Activated B cell treated with CpG ODN at 0.5 μM for 24 hours (primary cell): ENCODE measurements around the gene MXI1. TPM values are rescaled to one million over a fixed set of nuclear protein-coding genes. Genes with fewer than 3 reads are reported as not detected.
"Not testable (repeated sequence)": the region's sequence is repeated elsewhere in the genome, so short reads cannot be mapped to it uniquely, and the experiment has no call there.

ENCODE experiments used
- ATAC-seq: fragments of 200-7000 bp; cut with Tn5 transposase; one replicate; pipeline ENCODE4 v1.10.0; 2021; ENCODE audit warnings: low read depth, mild to moderate bottlenecking, moderate library complexity
- CTCF ChIA-PET: fragments of 350-600 bp; sonication (Branson Sonifier 250); formaldehyde crosslinking; loops from one replicate; lab custom pipeline; 2021; ENCODE audit warnings: antibody characterized with exemption; lab: Charles Lee
- POLR2A ChIA-PET: fragments of 350-600 bp; sonication (Branson Sonifier 250); formaldehyde crosslinking; loops from one replicate; lab custom pipeline; 2021; ENCODE audit warnings: antibody characterized with exemption; lab: Charles Lee
- DNase-seq: peaks from one replicate; pipeline ENCODE4 v3.0.0; 2022
- H3K27ac Mint-ChIP-seq: one replicate; pipeline ENCODE4 v1.8.0; 2020; ENCODE audit warnings: mixed read lengths
- H3K27me3 Mint-ChIP-seq: one replicate; pipeline ENCODE4 v1.8.0; 2021; ENCODE audit warnings: mixed read lengths
- H3K36me3 Mint-ChIP-seq: one replicate; pipeline ENCODE4 v1.8.0; 2021; ENCODE audit warnings: low read depth, mixed read lengths
- H3K4me1 Mint-ChIP-seq: one replicate; pipeline ENCODE4 v1.8.0; 2021; ENCODE audit warnings: mixed read lengths
- H3K4me3 Mint-ChIP-seq: one replicate; pipeline ENCODE4 v1.8.0; 2020; ENCODE audit warnings: mild to moderate bottlenecking, mixed read lengths
- H3K9me3 Mint-ChIP-seq: one replicate; pipeline ENCODE4 v1.8.0; 2020; ENCODE audit warnings: mixed read lengths
- intact Hi-C: fragments of 100-400 bp; cut with micrococcal nuclease; formaldehyde crosslinking; loops from one replicate; pipeline ENCODE4 v1.15.1; 2024
- total RNA-seq: library from RNA; stranded (reverse); gene quantifications from 2 replicates; pipeline ENCODE4 v1.2.3, GENCODE V29; 2022
- TF ChIP-seq, protein P1 (sequence below): fragments of 200-600 bp; IDR thresholded peaks from one replicate; pipeline ENCODE4 v1.8.0; 2022; ENCODE audit warnings: antibody characterized with exemption, mild to moderate bottlenecking

MXI1 gene
- total RNA-seq, 1 donor from 2014 or later: 8.5 TPM

DNA sequence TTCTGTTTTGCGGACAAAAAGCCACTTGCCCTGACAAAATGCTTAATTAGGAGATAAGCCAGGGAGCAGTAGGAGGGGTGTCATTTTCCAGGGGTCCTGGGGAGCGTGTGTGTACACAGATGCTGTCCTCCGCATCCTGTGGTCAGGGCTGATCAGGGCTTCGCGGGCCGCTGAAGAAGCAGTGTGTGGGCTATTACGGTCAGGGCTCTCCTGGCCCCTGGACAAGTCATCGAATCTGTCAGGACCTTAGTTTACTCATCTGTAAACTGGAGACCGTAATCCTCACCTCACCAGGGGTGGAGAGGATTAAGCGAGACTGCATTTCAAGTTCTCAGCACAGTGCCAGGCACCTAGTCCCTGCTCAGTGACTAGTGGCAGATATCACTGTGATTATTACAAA, 26.0 kb upstream of the MXI1 start:
- DNase-seq (no peak), ATAC-seq (no peak)
- H3K27ac Mint-ChIP-seq: no peak overlapping the region
- H3K27me3 Mint-ChIP-seq: peaks cover 17% of the 10 kb centered on the region
- H3K4me3 Mint-ChIP-seq: no peak overlapping the region
- ChIA-PET CTCF (no interaction called here), POLR2A (no interaction called here)
- intact Hi-C loops: no loop called here
- H3K4me1 Mint-ChIP-seq: peaks cover 3% of the 10 kb centered on the region
- no peaks in the 10 kb centered on the region for H3K36me3 Mint-ChIP-seq
- TF ChIP-seq, protein P1, sequence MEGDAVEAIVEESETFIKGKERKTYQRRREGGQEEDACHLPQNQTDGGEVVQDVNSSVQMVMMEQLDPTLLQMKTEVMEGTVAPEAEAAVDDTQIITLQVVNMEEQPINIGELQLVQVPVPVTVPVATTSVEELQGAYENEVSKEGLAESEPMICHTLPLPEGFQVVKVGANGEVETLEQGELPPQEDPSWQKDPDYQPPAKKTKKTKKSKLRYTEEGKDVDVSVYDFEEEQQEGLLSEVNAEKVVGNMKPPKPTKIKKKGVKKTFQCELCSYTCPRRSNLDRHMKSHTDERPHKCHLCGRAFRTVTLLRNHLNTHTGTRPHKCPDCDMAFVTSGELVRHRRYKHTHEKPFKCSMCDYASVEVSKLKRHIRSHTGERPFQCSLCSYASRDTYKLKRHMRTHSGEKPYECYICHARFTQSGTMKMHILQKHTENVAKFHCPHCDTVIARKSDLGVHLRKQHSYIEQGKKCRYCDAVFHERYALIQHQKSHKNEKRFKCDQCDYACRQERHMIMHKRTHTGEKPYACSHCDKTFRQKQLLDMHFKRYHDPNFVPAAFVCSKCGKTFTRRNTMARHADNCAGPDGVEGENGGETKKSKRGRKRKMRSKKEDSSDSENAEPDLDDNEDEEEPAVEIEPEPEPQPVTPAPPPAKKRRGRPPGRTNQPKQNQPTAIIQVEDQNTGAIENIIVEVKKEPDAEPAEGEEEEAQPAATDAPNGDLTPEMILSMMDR: no peak
- H3K9me3 Mint-ChIP-seq: no peaks in the 10 kb centered on the region

DNA sequence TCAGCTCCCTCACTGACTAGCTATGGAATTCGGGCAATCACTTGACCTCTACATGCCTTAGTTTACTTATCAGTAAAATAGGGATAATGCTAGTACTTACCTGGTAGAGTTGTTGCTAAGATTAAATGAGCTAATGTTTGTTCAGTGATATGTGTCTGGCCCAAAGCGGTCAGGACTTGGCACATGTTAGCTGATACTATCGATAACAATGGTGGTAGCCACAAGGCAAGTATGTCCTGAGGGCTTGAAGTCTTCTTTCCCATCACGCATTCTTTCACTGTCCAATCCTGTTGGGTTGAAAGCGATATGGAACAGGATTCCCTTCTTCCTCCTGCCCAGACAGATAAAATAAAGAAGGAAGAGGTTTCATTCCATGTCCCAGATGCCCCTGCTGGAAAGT, 25.5 kb upstream of the MXI1 start:
- POLR2A ChIA-PET: no interaction called here
- ATAC-seq: no peak
- CTCF ChIA-PET: no interaction called here
- DNase-seq: no peak
- H3K4me3 Mint-ChIP-seq: no peak overlapping the region
- no peaks in the 10 kb centered on the region for H3K36me3 Mint-ChIP-seq
- no peaks in the 10 kb centered on the region for H3K4me1 Mint-ChIP-seq
- no peak overlapping the region for H3K27ac Mint-ChIP-seq
- H3K27me3 Mint-ChIP-seq: peaks cover 17% of the 10 kb centered on the region
- TF ChIP-seq, protein P1: no peak
- H3K9me3 Mint-ChIP-seq: no peaks in the 10 kb centered on the region
- intact Hi-C loops: no loop called here

DNA sequence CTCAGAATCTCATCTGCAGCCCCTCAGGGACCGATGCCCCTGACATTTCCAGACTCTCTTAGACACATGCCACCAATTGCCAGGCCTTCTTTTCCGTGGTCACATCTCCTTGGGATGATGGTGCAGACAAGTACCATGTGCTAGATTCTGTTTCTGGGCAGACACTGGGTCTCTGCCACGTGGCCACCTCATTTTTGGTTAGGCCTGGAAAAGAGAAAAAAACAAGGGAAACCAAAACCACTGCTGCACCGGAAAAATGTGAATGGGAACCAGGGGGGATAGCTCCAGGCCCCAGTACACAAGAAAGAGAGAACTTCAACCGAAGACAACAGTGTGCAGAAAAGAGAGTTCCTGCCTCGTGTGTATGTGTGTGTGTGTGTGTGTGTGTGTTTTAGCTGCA, 23.0 kb upstream of the MXI1 start:
- TF ChIP-seq, protein P1: no peak
- POLR2A ChIA-PET: no interaction called here
- intact Hi-C loops: no loop called here

DNA sequence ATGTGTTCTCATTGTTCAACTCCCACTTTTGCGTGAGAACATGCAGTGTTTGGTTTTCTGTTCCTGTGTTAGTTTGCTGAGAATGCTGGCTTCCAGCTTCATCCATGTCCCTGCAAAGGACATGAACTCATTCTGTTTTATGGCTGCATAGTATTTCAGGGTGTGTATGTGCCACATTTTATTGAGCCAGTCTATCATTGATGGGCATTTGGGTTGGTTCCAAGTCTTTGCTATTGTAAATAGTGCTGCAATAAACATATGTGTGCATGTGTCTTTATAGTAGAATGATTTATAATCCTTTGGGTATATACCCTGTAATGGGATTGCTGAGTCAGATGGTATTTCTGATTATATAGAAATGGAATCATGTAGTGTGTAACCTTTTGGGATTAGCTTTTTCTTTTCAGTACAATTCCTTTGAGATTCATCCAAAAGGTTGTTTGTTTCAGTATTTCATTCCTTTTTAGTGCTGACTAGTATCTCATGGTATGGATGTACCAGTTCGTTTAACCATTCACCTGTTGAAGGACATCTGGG, 21.7 kb upstream of the MXI1 start:
- H3K4me3 Mint-ChIP-seq, H3K27me3 Mint-ChIP-seq, H3K4me1 Mint-ChIP-seq, DNase-seq, H3K27ac Mint-ChIP-seq, CTCF ChIA-PET, H3K36me3 Mint-ChIP-seq, H3K9me3 Mint-ChIP-seq, intact Hi-C loops, ATAC-seq: not testable (repeated sequence)
- POLR2A ChIA-PET: interaction anchor here (0.7 kb wide), 1 partner anchor 1689 kb away, joined by 5 read pairs; no protein-coding TSS in a partner anchor

More for the DNA sequence above, 23.0 kb upstream of the MXI1 start:
- DNase-seq (no peak), ATAC-seq (no peak)
- no peaks in the 10 kb centered on the region for H3K36me3 Mint-ChIP-seq
- H3K4me1 Mint-ChIP-seq: no peaks in the 10 kb centered on the region
- H3K27ac Mint-ChIP-seq: no peak overlapping the region
- H3K27me3 Mint-ChIP-seq: peaks cover 3% of the 10 kb centered on the region
- CTCF ChIA-PET: no interaction called here
- no peaks in the 10 kb centered on the region for H3K9me3 Mint-ChIP-seq
- no peak overlapping the region for H3K4me3 Mint-ChIP-seq

DNA sequence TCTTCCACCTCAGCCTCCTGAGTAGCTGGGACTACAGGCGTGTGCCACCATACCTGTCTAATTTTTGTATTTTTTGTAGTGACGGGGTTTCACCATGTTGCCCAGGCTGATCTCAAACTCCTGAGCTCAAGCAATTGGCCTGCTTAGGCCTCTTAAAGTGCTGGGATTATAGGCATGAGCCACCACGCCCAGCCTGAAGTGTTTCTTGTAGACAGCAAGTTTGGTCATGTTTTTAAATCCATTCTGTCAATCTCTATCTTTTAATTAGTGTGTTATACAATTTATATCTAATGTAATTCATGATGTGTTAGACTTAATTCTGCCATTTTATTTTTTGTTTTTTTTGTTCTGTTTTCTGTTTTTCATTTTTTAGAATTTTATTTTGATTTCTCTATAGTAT, 17.2 kb upstream of the MXI1 start:
- Mint-ChIP-seq H3K36me3 (peaks cover 3% of the 10 kb centered on the region), H3K4me3 (no peak overlapping the region), H3K4me1 (no peaks in the 10 kb centered on the region), H3K27me3 (peaks cover 29% of the 10 kb centered on the region), H3K27ac (no peak overlapping the region), H3K9me3 (peaks cover 5% of the 10 kb centered on the region)
- intact Hi-C loops: no loop called here
- no peak for DNase-seq
- ChIA-PET CTCF (no interaction called here), POLR2A (interaction anchor here (0.7 kb wide), 1 partner anchor 20 kb away, joined by 3 read pairs; no protein-coding TSS in a partner anchor)
- TF ChIP-seq, protein P1: no peak
- ATAC-seq: no peak

DNA sequence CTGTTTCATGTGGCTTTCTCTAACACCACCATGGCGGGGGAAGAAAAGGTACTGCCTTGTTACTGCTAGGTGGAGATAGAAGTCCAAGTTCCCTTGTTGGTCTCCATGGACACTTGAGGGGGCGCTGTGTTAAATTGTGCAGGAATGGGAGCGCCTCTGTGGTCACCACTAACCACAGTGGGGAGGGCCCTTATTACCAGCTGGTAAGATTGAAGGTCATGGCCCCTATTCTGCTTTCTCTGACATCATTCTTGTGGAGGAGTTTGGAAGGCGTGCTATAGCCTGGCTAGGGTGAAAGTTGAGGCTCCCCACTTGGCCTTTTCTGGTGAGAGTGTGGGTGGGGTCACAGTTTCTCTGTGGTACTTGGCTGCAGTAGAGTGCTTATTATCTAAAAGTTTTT, 14.9 kb upstream of the MXI1 start:
- no peak overlapping the region for H3K27ac Mint-ChIP-seq
- ChIA-PET POLR2A (no interaction called here), CTCF (no interaction called here)
- intact Hi-C loops: no loop called here
- H3K27me3 Mint-ChIP-seq: peaks cover 40% of the 10 kb centered on the region
- DNase-seq (no peak), ATAC-seq (no peak)
- peaks cover 5% of the 10 kb centered on the region for H3K9me3 Mint-ChIP-seq
- H3K36me3 Mint-ChIP-seq: peaks cover 3% of the 10 kb centered on the region
- TF ChIP-seq, protein P1: no peak
- H3K4me3 Mint-ChIP-seq: no peak overlapping the region
- H3K4me1 Mint-ChIP-seq: no peaks in the 10 kb centered on the region
